H1 (cell line): Measurements from ENCODE around the gene HDDC3. TPM values are rescaled to one million over a fixed set of nuclear protein-coding genes. Genes with fewer than 3 reads are reported as not detected.

ENCODE experiments used
- CTCF ChIA-PET: fragments of 300-600 bp; sonication (Branson Sonifier 250); formaldehyde crosslinking; loops from one replicate; lab custom pipeline; 2021; ENCODE audit not compliant: partially characterized antibody; lab: Charles Lee
- POLR2A ChIA-PET: fragments of 300-600 bp; sonication (Branson Sonifier 250); formaldehyde crosslinking; loops from one replicate; lab custom pipeline; 2021; ENCODE audit warnings: inconsistent platforms; ENCODE audit not compliant: partially characterized antibody; lab: Charles Lee
- DNase-seq, 2 experiments: peaks; one replicate each; pipeline versions ENCODE4 v3.0.0 to v3.0.0-alpha.2; 2010 to 2022; ENCODE audit warnings: low spot score in 2 of 2, low read depth in 1 of 2, mixed read lengths in 1 of 2
- FAIRE-seq: peaks from 2 replicates; lab custom pipeline; 2011; peaks lifted over from hg19 to GRCh38; lab: Jason Lieb, UNC
- H2AFZ ChIP-seq: 2 replicates; pipeline ENCODE4 v1.8.1; 2012; ENCODE audit warnings: low read length, inconsistent platforms
- H2AK5ac ChIP-seq: 2 replicates; pipeline ENCODE4 v1.6.1; 2013; ENCODE audit warnings: low read depth, low read length
- H2BK120ac ChIP-seq: replicated peaks from 2 replicates; pipeline ENCODE3; 2013; ENCODE audit warnings: low read depth, low read length, inconsistent platforms
- H2BK12ac ChIP-seq: 2 replicates; pipeline ENCODE4 v1.6.1; 2013; ENCODE audit warnings: low read depth, low read length
- H2BK15ac ChIP-seq: 2 replicates; pipeline ENCODE4 v1.6.1; 2013; ENCODE audit warnings: low read length
- H2BK20ac ChIP-seq: 2 replicates; pipeline ENCODE4 v1.6.1; 2013; ENCODE audit warnings: low read length
- H2BK5ac ChIP-seq: 2 replicates; pipeline ENCODE4 v1.6.1; 2013; ENCODE audit warnings: low read depth, low read length
- H3K14ac ChIP-seq: 2 replicates; pipeline ENCODE4 v1.6.1; 2013; ENCODE audit warnings: inconsistent platforms; ENCODE audit not compliant: insufficient read length
- H3K18ac ChIP-seq: 2 replicates; pipeline ENCODE4 v1.6.1; 2013; ENCODE audit warnings: low read length; ENCODE audit errors: extremely low read depth
- H3K23ac ChIP-seq: 2 replicates; pipeline ENCODE4 v1.6.1; 2013; ENCODE audit warnings: inconsistent platforms; ENCODE audit not compliant: insufficient read length
- H3K23me2 ChIP-seq: 2 replicates; pipeline ENCODE4 v1.6.1; 2013; ENCODE audit warnings: low read depth, low read length
- H3K27ac ChIP-seq: 2 replicates; pipeline ENCODE4 v1.6.1; 2011; ENCODE audit warnings: low read depth, low read length, inconsistent platforms
- H3K27me3 ChIP-seq, 4 experiments: replicated peaks in 1 of 4; 1 replicate in 1 of 4; 2 replicates in 3 of 4; pipeline versions ENCODE4 v1.6.1 to v1.8.1; 2011 to 2013; ENCODE audit warnings: low read length in 3 of 4, mild to moderate bottlenecking in 3 of 4, inconsistent platforms in 2 of 4, mixed read lengths in 2 of 4, moderate library complexity in 1 of 4; ENCODE audit not compliant: control insufficient read depth in 3 of 4, insufficient read depth in 3 of 4; ENCODE audit errors: extremely low read depth in 1 of 4
- H3K36me3 ChIP-seq, 4 experiments: 2 replicates each; pipeline versions ENCODE4 v1.6.1 to v1.8.1; 2011 to 2013; ENCODE audit warnings: mild to moderate bottlenecking in 4 of 4, low read length in 3 of 4, moderate library complexity in 2 of 4, control low read depth in 1 of 4, inconsistent platforms in 1 of 4; ENCODE audit not compliant: insufficient read depth in 4 of 4, control insufficient read depth in 2 of 4
- H3K4ac ChIP-seq: replicated peaks from 2 replicates; pipeline ENCODE3; 2013; ENCODE audit warnings: low read length, low read depth, mixed read lengths, inconsistent platforms; ENCODE audit not compliant: insufficient read length
- H3K4me1 ChIP-seq, 4 experiments: replicated peaks in 1 of 4; 1 replicate in 1 of 4; 2 replicates in 3 of 4; pipeline versions ENCODE4 v1.6.1 to v1.8.1; 2011 to 2013; ENCODE audit warnings: low read length in 3 of 4, inconsistent platforms in 2 of 4, mixed read lengths in 1 of 4; ENCODE audit not compliant: insufficient read depth in 4 of 4, control insufficient read depth in 3 of 4
- H3K4me2 ChIP-seq, 2 experiments: 2 replicates each; pipeline versions ENCODE4 v1.6.1 to v1.8.1; 2011 to 2013; ENCODE audit warnings: low read depth in 2 of 2, low read length in 2 of 2, control low read depth in 1 of 2, inconsistent platforms in 1 of 2, mild to moderate bottlenecking in 1 of 2; ENCODE audit not compliant: insufficient read depth in 1 of 2
- H3K4me3 ChIP-seq, 4 experiments: fragments of 200-600, 300-600 bp in 1 of 4; sonication (generic), shearing (Covaris generic), sonication (Bioruptor Twin) in 1 of 4; 2 replicates each; pipeline versions ENCODE4 v1.5.1 to v1.8.1; 2011 to 2016; ENCODE audit warnings: low read length in 4 of 4, low read depth in 3 of 4, control low read depth in 2 of 4, inconsistent platforms in 2 of 4, mild to moderate bottlenecking in 2 of 4, mixed read lengths in 1 of 4, moderate library complexity in 1 of 4; ENCODE audit not compliant: insufficient read depth in 2 of 4; ENCODE audit errors: extremely low read depth in 1 of 4
- H3K56ac ChIP-seq: replicated peaks from 2 replicates; pipeline ENCODE3; 2013; ENCODE audit warnings: low read depth, mild to moderate bottlenecking, mixed read lengths, low read length, inconsistent platforms; ENCODE audit not compliant: insufficient read length
- H3K79me1 ChIP-seq: 2 replicates; pipeline ENCODE4 v1.6.1; 2013; ENCODE audit warnings: low read depth, low read length, control low read depth
- H3K79me2 ChIP-seq, 2 experiments: 2 replicates each; pipeline versions ENCODE4 v1.6.1 to v1.8.1; 2012 to 2013; ENCODE audit warnings: low read length in 2 of 2, mild to moderate bottlenecking in 2 of 2, inconsistent platforms in 1 of 2; ENCODE audit not compliant: insufficient read depth in 2 of 2, control insufficient read depth in 1 of 2
- H3K9ac ChIP-seq, 4 experiments: replicated peaks in 1 of 4; 1 replicate in 1 of 4; 2 replicates in 3 of 4; pipeline versions ENCODE4 v1.6.1 to v1.8.1; 2011 to 2013; ENCODE audit warnings: low read depth in 3 of 4, low read length in 3 of 4, control low read depth in 2 of 4, mild to moderate bottlenecking in 2 of 4, moderate library complexity in 2 of 4, inconsistent platforms in 1 of 4; ENCODE audit errors: extremely low read depth in 1 of 4
- H3K9me3 ChIP-seq, 2 experiments: 2 replicates each; pipeline versions ENCODE4 v1.6.1 to v1.8.1; 2012 to 2013; ENCODE audit warnings: mild to moderate bottlenecking in 2 of 2, moderate library complexity in 2 of 2, control low read depth in 1 of 2, inconsistent platforms in 1 of 2, low read depth in 1 of 2, low read length in 1 of 2, mixed read lengths in 1 of 2; ENCODE audit not compliant: insufficient read depth in 2 of 2
- H4K20me1 ChIP-seq, 2 experiments: replicated peaks in 1 of 2; 2 replicates each; pipeline versions ENCODE3 to v1.8.1; 2011 to 2013; ENCODE audit warnings: inconsistent platforms in 2 of 2, low read length in 2 of 2, mild to moderate bottlenecking in 1 of 2; ENCODE audit not compliant: insufficient read depth in 2 of 2, control insufficient read depth in 1 of 2
- H4K5ac ChIP-seq: 2 replicates; pipeline ENCODE4 v1.6.1; 2013; ENCODE audit warnings: low read length, low read depth, mixed read lengths, inconsistent platforms; ENCODE audit not compliant: insufficient read length
- H4K8ac ChIP-seq: 2 replicates; pipeline ENCODE4 v1.8.0; 2013; ENCODE audit warnings: mild to moderate bottlenecking, moderate library complexity, low read length, inconsistent platforms; ENCODE audit not compliant: insufficient read depth; ENCODE audit errors: extremely low read depth
- H4K91ac ChIP-seq: replicated peaks from 2 replicates; pipeline ENCODE3; 2013; ENCODE audit warnings: low read length, mixed read lengths, inconsistent platforms; ENCODE audit not compliant: insufficient read length
- CHD1 ChIP-seq: IDR thresholded peaks from 2 replicates; pipeline ENCODE4 v1.6.1; 2012; ENCODE audit warnings: low read depth, low read length, improper control_type of control experiment
- CREB1 ChIP-seq: IDR thresholded peaks from 2 replicates; pipeline ENCODE4 v1.6.1; 2012; ENCODE audit warnings: inconsistent platforms
- GABPA ChIP-seq: IDR thresholded peaks from 2 replicates; pipeline ENCODE4 v1.6.1; 2011; ENCODE audit warnings: mild to moderate bottlenecking, low read length, moderate library complexity, borderline replicate concordance; ENCODE audit not compliant: insufficient read depth
- JUND ChIP-seq: IDR thresholded peaks from 2 replicates; pipeline ENCODE4 v1.6.1; 2011; ENCODE audit warnings: mild to moderate bottlenecking, improper control_type of control experiment, low read length
- POLR2A ChIP-seq, 2 experiments: IDR thresholded peaks; 1 replicate in 1 of 2; 2 replicates in 1 of 2; pipeline ENCODE4 v1.6.1; 2011; ENCODE audit warnings: low read depth in 2 of 2, low read length in 2 of 2, mild to moderate bottlenecking in 2 of 2; ENCODE audit errors: control extremely low read depth in 1 of 2
- POLR2AphosphoS5 ChIP-seq: IDR thresholded peaks from 2 replicates; pipeline ENCODE4 v1.6.1; 2011; ENCODE audit warnings: low read depth, low read length
- RBBP5 ChIP-seq: IDR thresholded peaks from 2 replicates; pipeline ENCODE4 v1.7.1; 2012; ENCODE audit warnings: low read depth, mild to moderate bottlenecking, inconsistent platforms, low read length, moderate library complexity, borderline replicate concordance
- SP2 ChIP-seq: IDR thresholded peaks from 2 replicates; pipeline ENCODE4 v1.6.1; 2012; ENCODE audit warnings: mild to moderate bottlenecking, low read length, inconsistent platforms
- TBP ChIP-seq: IDR thresholded peaks from 2 replicates; pipeline ENCODE4 v1.6.1; 2011; ENCODE audit warnings: low read depth, low read length, improper control_type of control experiment
- TCF12 ChIP-seq: IDR thresholded peaks from 2 replicates; pipeline ENCODE4 v1.6.1; 2011; ENCODE audit warnings: low read depth, mild to moderate bottlenecking, low read length
- TEAD4 ChIP-seq: IDR thresholded peaks from 2 replicates; pipeline ENCODE4 v1.6.1; 2012; ENCODE audit warnings: low read depth, low read length, inconsistent platforms, mixed read lengths
- WGBS, 2 experiments: shearing (Covaris generic) in 1 of 2; methylation state at CpG; one replicate each; pipeline versions ENCODE4 v1.1.6 to v1.1.7; 2013 to 2015; ENCODE audit warnings: low lambda C conversion rate in 2 of 2, mixed read lengths in 2 of 2, inconsistent platforms in 1 of 2, low coverage in 1 of 2, missing lambda C conversion rate in 1 of 2; ENCODE audit not compliant: insufficient replicate concordance in 2 of 2, insufficient coverage in 1 of 2, insufficient read length in 1 of 2; ENCODE audit errors: extremely low coverage in 1 of 2, missing lambda C conversion rate in 1 of 2; 5-methylcytosine and 5-hydroxymethylcytosine counted together
- polyA plus RNA-seq, 7 experiments: library from polyadenylated mRNA; depleted of rRNA in 3 of 7; stranded (reverse) in 5 of 7; unstranded in 2 of 7; fragments of >200 nt in 5 of 7; fragments of 200-250 nt in 2 of 7; gene quantifications; 1 replicate in 5 of 7; 2 replicates in 1 of 7; 4 replicates in 1 of 7; pipeline versions ENCODE4 v1.2.1 to v1.2.3, GENCODE V29; 2011 to 2013; ENCODE audit warnings: missing spikeins in 2 of 7, mixed read lengths in 2 of 7
- total RNA-seq: library from RNA; stranded (reverse); fragmentation: NEBNext Ultra II Directional; extraction: Animal tissue kit (Norgen Biotek cat#: 25700); gene quantifications from 2 replicates; pipeline ENCODE4 v1.2.1, GENCODE V29; 2021
- TF ChIP-seq, protein P1 (sequence below): IDR thresholded peaks from 2 replicates; pipeline ENCODE4 v1.6.1; 2012; ENCODE audit warnings: inconsistent platforms
- TF ChIP-seq, protein P2 (sequence below): IDR thresholded peaks from 2 replicates; pipeline ENCODE4 v1.6.1; 2012; ENCODE audit warnings: low read length, inconsistent platforms

HDDC3 gene
- total and polyA plus RNA-seq, 2 of the 8 experiments (the other 6 are each of a cell fraction or from before 2014, with no cell fraction given) = 16.3 to 16.5 TPM

DNA sequence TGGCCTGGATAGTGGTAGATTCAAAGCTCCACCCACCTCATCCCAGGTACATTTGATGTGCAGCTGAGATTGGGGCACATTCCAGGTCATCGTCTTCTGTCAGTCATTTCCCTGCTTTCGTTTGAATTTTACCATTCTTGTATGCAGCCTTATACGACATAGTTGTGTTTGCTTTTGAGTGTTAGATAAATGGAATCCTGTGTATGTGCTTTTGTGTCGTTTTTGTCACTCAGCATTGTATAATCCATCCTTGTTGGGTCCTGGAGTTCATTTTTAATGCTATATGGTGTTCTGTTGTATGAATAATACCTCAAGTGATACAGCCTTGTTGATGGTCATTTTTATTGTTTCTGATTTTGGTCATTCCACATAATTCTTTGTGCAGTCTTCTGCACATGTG lies 29.7 kb upstream of the HDDC3 start:
- Histone ChIP-seq H2BK15ac (no peak overlapping the region), H3K9me3 (no peaks in the 10 kb centered on the region), H3K9ac (no peak overlapping the region), H3K4me1 (peaks cover 0 to 10% (median 6%) of the 10 kb centered on the region in 4 experiments; a peak in 5 of 7 replicates), H4K8ac (no peak overlapping the region), H2AFZ (no peak overlapping the region), H4K20me1 (peaks cover 5 to 6% of the 10 kb centered on the region in 2 experiments), H2AK5ac (no peak overlapping the region), H2BK120ac (no peak overlapping the region), H3K4ac (no peak overlapping the region), H4K5ac (no peak overlapping the region), H3K4me2 (no peak overlapping the region), H3K36me3 (peaks cover 9 to 48% (median 30%) of the 10 kb centered on the region in 4 experiments), H3K27ac (no peak overlapping the region), H3K18ac (no peak overlapping the region), H3K27me3 (no peaks in the 10 kb centered on the region), H2BK20ac (no peak overlapping the region), H3K14ac (no peak overlapping the region), H3K4me3 (no peak overlapping the region), H4K91ac (no peak overlapping the region), H3K23ac (no peak overlapping the region), H3K56ac (no peak overlapping the region), H3K79me1 (peaks cover 3% of the 10 kb centered on the region; the same call in 1 of the 2 replicates), H3K23me2 (peaks cover 8% of the 10 kb centered on the region; the same call in 1 of the 2 replicates), H3K79me2 (peaks cover 0 to 6% of the 10 kb centered on the region in 2 experiments; a peak in 1 of 4 replicates), H2BK5ac (no peak overlapping the region), H2BK12ac (no peak overlapping the region)
- no peak for DNase-seq
- no peak for FAIRE-seq
- ChIA-PET CTCF (interaction anchor here (1.1 to 19.2 kb wide), 6 partner anchors 9 to 310 kb away, joined by 3 to 306 read pairs (median 6); partner anchors contain the start of genes HDDC3 and UNC45A), POLR2A (interaction anchor here (0.6 to 1.4 kb wide), 6 partner anchors 8 to 86 kb away, joined by 3 to 5 read pairs (median 3); no protein-coding TSS in a partner anchor)
- WGBS, 2 experiments = 79% methylated on average over 4 of the region's 4 CpGs; no CpG with 5 or more reads in 1 of the 2 experiments
- TF ChIP-seq POLR2AphosphoS5 = no peak
- no peak for TF ChIP-seq JUND
- TF ChIP-seq CHD1 = no peak
- TF ChIP-seq, protein P1, sequence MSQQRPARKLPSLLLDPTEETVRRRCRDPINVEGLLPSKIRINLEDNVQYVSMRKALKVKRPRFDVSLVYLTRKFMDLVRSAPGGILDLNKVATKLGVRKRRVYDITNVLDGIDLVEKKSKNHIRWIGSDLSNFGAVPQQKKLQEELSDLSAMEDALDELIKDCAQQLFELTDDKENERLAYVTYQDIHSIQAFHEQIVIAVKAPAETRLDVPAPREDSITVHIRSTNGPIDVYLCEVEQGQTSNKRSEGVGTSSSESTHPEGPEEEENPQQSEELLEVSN = no peak
- TF ChIP-seq TEAD4 = no peak
- TF ChIP-seq RBBP5 = no peak
- no peak for TF ChIP-seq GABPA
- TF ChIP-seq TBP = no peak
- TF ChIP-seq CREB1 = no peak
- TF ChIP-seq TCF12 = no peak
- TF ChIP-seq SP2 = no peak
- TF ChIP-seq POLR2A (IDR thresholded peaks at IDR 0.05; ENCODE audit: control extremely low read depth in 1 of 2, low read depth in 2 of 2, low read length in 2 of 2) = no peak
- TF ChIP-seq, protein P2, sequence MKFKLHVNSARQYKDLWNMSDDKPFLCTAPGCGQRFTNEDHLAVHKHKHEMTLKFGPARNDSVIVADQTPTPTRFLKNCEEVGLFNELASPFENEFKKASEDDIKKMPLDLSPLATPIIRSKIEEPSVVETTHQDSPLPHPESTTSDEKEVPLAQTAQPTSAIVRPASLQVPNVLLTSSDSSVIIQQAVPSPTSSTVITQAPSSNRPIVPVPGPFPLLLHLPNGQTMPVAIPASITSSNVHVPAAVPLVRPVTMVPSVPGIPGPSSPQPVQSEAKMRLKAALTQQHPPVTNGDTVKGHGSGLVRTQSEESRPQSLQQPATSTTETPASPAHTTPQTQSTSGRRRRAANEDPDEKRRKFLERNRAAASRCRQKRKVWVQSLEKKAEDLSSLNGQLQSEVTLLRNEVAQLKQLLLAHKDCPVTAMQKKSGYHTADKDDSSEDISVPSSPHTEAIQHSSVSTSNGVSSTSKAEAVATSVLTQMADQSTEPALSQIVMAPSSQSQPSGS = no peak
